Mononuclear cell (primary cell): ENCODE measurements around the gene SLC39A11. TPM values are rescaled to one million over a fixed set of nuclear protein-coding genes. Genes with fewer than 3 reads are reported as not detected.

Experiments
- H3K27me3 ChIP-seq: 2 replicates; pipeline ENCODE4 v1.6.0; 2011; ENCODE audit warnings: low read length, control low read depth; ENCODE audit not compliant: insufficient read depth
- H3K4me1 ChIP-seq: 2 replicates; pipeline ENCODE4 v1.5.1; 2011; ENCODE audit warnings: mild to moderate bottlenecking, low read length, control low read depth; ENCODE audit not compliant: insufficient read depth
- H3K4me3 ChIP-seq: 2 replicates; pipeline ENCODE4 v1.5.1; 2011; ENCODE audit warnings: mild to moderate bottlenecking, low read length, moderate library complexity
- H3K9me3 ChIP-seq: 2 replicates; pipeline ENCODE4 v1.5.1; 2011; ENCODE audit warnings: low read depth, mild to moderate bottlenecking, control low read depth, low read length
- total RNA-seq: library from RNA; depleted of rRNA; stranded (reverse); fragments of >200 nt; gene quantifications from one replicate; pipeline ENCODE4 v1.2.3, GENCODE V29; 2012

The SLC39A11 gene
- total RNA-seq, 1 donor, result 14.4 TPM

GRCh38 chr17:72955391-72956140, 136.9 kb downstream of the SLC39A11 start:
- Histone ChIP-seq H3K27me3 (no peaks in the 10 kb centered on the region), H3K9me3 (no peaks in the 10 kb centered on the region), H3K4me1 (no peaks in the 10 kb centered on the region), H3K4me3 (no peak overlapping the region)

- Histone ChIP-seq H3K9me3 (no peaks in the 10 kb centered on the region), H3K27me3 (no peaks in the 10 kb centered on the region), H3K4me3 (no peak overlapping the region), H3K4me1 (no peaks in the 10 kb centered on the region)
Measured at GRCh38 chr17:72954579-72954978, 137.9 kb downstream of the SLC39A11 start.

GRCh38 chr17:72953621-72954020, 138.9 kb downstream of the SLC39A11 start:
- Histone ChIP-seq H3K9me3 (no peaks in the 10 kb centered on the region), H3K27me3 (no peaks in the 10 kb centered on the region), H3K4me3 (no peak overlapping the region), H3K4me1 (no peaks in the 10 kb centered on the region)

- Histone ChIP-seq H3K9me3 (no peaks in the 10 kb centered on the region), H3K4me3 (no peak overlapping the region), H3K4me1 (no peaks in the 10 kb centered on the region), H3K27me3 (no peaks in the 10 kb centered on the region)
Measured at GRCh38 chr17:72952641-72953315, 139.7 kb downstream of the SLC39A11 start.

- Histone ChIP-seq H3K4me1 (no peaks in the 10 kb centered on the region), H3K27me3 (no peaks in the 10 kb centered on the region), H3K4me3 (no peak overlapping the region), H3K9me3 (no peaks in the 10 kb centered on the region)
Measured at GRCh38 chr17:72952220-72952619, 140.3 kb downstream of the SLC39A11 start.

GRCh38 chr17:72950242-72950931, 142.1 kb downstream of the SLC39A11 start:
- no peaks in the 10 kb centered on the region for H3K9me3 ChIP-seq
- no peaks in the 10 kb centered on the region for H3K27me3 ChIP-seq
- no peak overlapping the region for H3K4me3 ChIP-seq
- H3K4me1 ChIP-seq, result no peaks in the 10 kb centered on the region

GRCh38 chr17:72948115-72948514, 144.4 kb downstream of the SLC39A11 start:
- Histone ChIP-seq H3K9me3 (no peaks in the 10 kb centered on the region), H3K4me1 (no peaks in the 10 kb centered on the region), H3K4me3 (no peak overlapping the region), H3K27me3 (no peaks in the 10 kb centered on the region)

GRCh38 chr17:72947475-72947874, 145.0 kb downstream of the SLC39A11 start:
- Histone ChIP-seq H3K27me3 (no peaks in the 10 kb centered on the region), H3K4me1 (no peaks in the 10 kb centered on the region), H3K9me3 (no peaks in the 10 kb centered on the region), H3K4me3 (no peak overlapping the region)

- no peaks in the 10 kb centered on the region for H3K9me3 ChIP-seq
Measured at GRCh38 chr17:72946696-72947095, 145.8 kb downstream of the SLC39A11 start.

GRCh38 chr17:72946156-72946555, 146.3 kb downstream of the SLC39A11 start:
- Histone ChIP-seq H3K4me1 (no peaks in the 10 kb centered on the region), H3K9me3 (no peaks in the 10 kb centered on the region), H3K4me3 (no peak overlapping the region), H3K27me3 (no peaks in the 10 kb centered on the region)

More at GRCh38 chr17:72946696-72947095, 145.8 kb downstream of the SLC39A11 start:
- Histone ChIP-seq H3K4me1 (no peaks in the 10 kb centered on the region), H3K27me3 (no peaks in the 10 kb centered on the region), H3K4me3 (no peak overlapping the region)

- Histone ChIP-seq H3K9me3 (no peaks in the 10 kb centered on the region), H3K27me3 (no peaks in the 10 kb centered on the region), H3K4me1 (no peaks in the 10 kb centered on the region), H3K4me3 (no peak overlapping the region)
Measured at GRCh38 chr17:72945473-72945872, 147.0 kb downstream of the SLC39A11 start.

GRCh38 chr17:72943826-72944689, 148.4 kb downstream of the SLC39A11 start:
- Histone ChIP-seq H3K27me3 (no peaks in the 10 kb centered on the region), H3K9me3 (no peaks in the 10 kb centered on the region), H3K4me3 (no peak overlapping the region), H3K4me1 (no peaks in the 10 kb centered on the region)

- H3K4me3 ChIP-seq, result no peak overlapping the region
- H3K27me3 ChIP-seq, result no peaks in the 10 kb centered on the region
- no peaks in the 10 kb centered on the region for H3K4me1 ChIP-seq
- H3K9me3 ChIP-seq, result no peaks in the 10 kb centered on the region
Measured at GRCh38 chr17:72942579-72942978, 149.9 kb downstream of the SLC39A11 start.

- no peaks in the 10 kb centered on the region for H3K4me1 ChIP-seq
- no peaks in the 10 kb centered on the region for H3K9me3 ChIP-seq
- H3K4me3 ChIP-seq, result no peak overlapping the region
- H3K27me3 ChIP-seq, result no peaks in the 10 kb centered on the region
Measured at GRCh38 chr17:72940496-72940895, 152.0 kb downstream of the SLC39A11 start.

- H3K4me3 ChIP-seq, result no peak overlapping the region
- no peaks in the 10 kb centered on the region for H3K9me3 ChIP-seq
- no peaks in the 10 kb centered on the region for H3K4me1 ChIP-seq
- H3K27me3 ChIP-seq, result no peaks in the 10 kb centered on the region
Measured at GRCh38 chr17:72938482-72938881, 154.0 kb downstream of the SLC39A11 start.
